K562 (cell line): ENCODE results near the gene SRRM4. TPM values are rescaled to one million over a fixed set of nuclear protein-coding genes. Genes with fewer than 3 reads are reported as not detected.

ENCODE experiments used
- ATAC-seq: fragments of 200-7000 bp; cut with Tn5 transposase; 3 replicates; pipeline ENCODE4 v1.9.1; 2020; ENCODE audit warnings: moderate library complexity
- BruUV-seq: library from RNA; stranded (reverse); fragments of 400-500 nt; replicated peaks from 2 replicates; lab custom pipeline; 2021; lab: Mats Ljungman, UMichigan
- CTCF ChIA-PET: fragments of 300-600 bp; formaldehyde crosslinking; extraction: SDS; loops from one replicate; lab custom pipeline; 2021; ENCODE audit warnings: low intra/inter-chr PET ratio; lab: Yijun Ruan, JAX
- POLR2A ChIA-PET: fragments of 300-600, 350-650 bp; sonication (Branson Sonifier 250); formaldehyde crosslinking; extraction: SDS; loops from one replicate; lab custom pipeline; 2021; ENCODE audit warnings: antibody characterized with exemption, inconsistent platforms; lab: Yijun Ruan, JAX
- DNase-seq, 4 experiments: peaks; one replicate each; pipeline versions ENCODE4 v3.0.0 to v3.0.0-alpha.2; 2011 to 2018; ENCODE audit warnings: low spot score in 3 of 4, mixed read lengths in 3 of 4; ENCODE audit errors: extremely low read depth in 1 of 4
- FAIRE-seq: peaks from 2 replicates; lab custom pipeline; 2011; peaks lifted over from hg19 to GRCh38; lab: Jason Lieb, UNC
- H2AFZ ChIP-seq: 2 replicates; pipeline ENCODE4 v1.6.0; 2011; ENCODE audit warnings: low read depth, low read length, control low read depth, inconsistent platforms
- H3K27ac ChIP-seq: fragments of 200-600 bp; 3 replicates; pipeline ENCODE4 v1.8.0; 2011; ENCODE audit warnings: low read depth, mild to moderate bottlenecking, control low read depth, inconsistent platforms, low read length, moderate library complexity, mixed read lengths; ENCODE audit errors: extremely low read depth
- H3K27me3 ChIP-seq, 2 experiments: fragments of 300-600 bp in 1 of 2; 2 replicates in 1 of 2; 3 replicates in 1 of 2; pipeline versions ENCODE4 v1.6.0 to v1.8.0; 2011; ENCODE audit warnings: inconsistent platforms in 2 of 2, low read length in 2 of 2, mild to moderate bottlenecking in 1 of 2, mixed read lengths in 1 of 2, moderate library complexity in 1 of 2; ENCODE audit not compliant: control insufficient read depth in 2 of 2, insufficient read depth in 2 of 2
- H3K36me3 ChIP-seq: fragments of 300-600 bp; 3 replicates; pipeline ENCODE4 v1.8.0; 2011; ENCODE audit warnings: mild to moderate bottlenecking, low read length, inconsistent platforms; ENCODE audit not compliant: control insufficient read depth, insufficient read depth
- H3K4me1 ChIP-seq, 2 experiments: fragments of 200-600 bp in 1 of 2; replicated peaks in 1 of 2; 2 replicates in 1 of 2; 3 replicates in 1 of 2; pipeline versions ENCODE4 v1.5.1 to v1.8.0; 2011; ENCODE audit warnings: inconsistent platforms in 2 of 2, low read length in 2 of 2, mild to moderate bottlenecking in 1 of 2, mixed read lengths in 1 of 2, moderate library complexity in 1 of 2; ENCODE audit not compliant: control insufficient read depth in 2 of 2, insufficient read depth in 2 of 2
- H3K4me2 ChIP-seq: 2 replicates; pipeline ENCODE4 v1.6.1; 2011; ENCODE audit warnings: low read length, control low read depth, inconsistent platforms, mixed read lengths; ENCODE audit not compliant: insufficient read depth
- H3K4me3 ChIP-seq: fragments of 200-600 bp; sonication (generic), shearing (Covaris generic); 2 replicates; pipeline ENCODE4 v1.5.1; 2016; ENCODE audit warnings: control low read depth, inconsistent platforms
- H3K79me2 ChIP-seq: fragments of 200-600 bp; 3 replicates; pipeline ENCODE4 v1.8.0; 2011; ENCODE audit warnings: low read length, inconsistent platforms; ENCODE audit not compliant: control insufficient read depth, insufficient read depth
- H3K9ac ChIP-seq, 2 experiments: 2 replicates each; pipeline versions ENCODE4 v1.6.0 to v1.6.1; 2011; ENCODE audit warnings: low read depth in 2 of 2, low read length in 2 of 2, control low read depth in 1 of 2, inconsistent platforms in 1 of 2, mild to moderate bottlenecking in 1 of 2, mixed read lengths in 1 of 2; ENCODE audit not compliant: insufficient read depth in 1 of 2
- H3K9me1 ChIP-seq: one replicate; pipeline ENCODE4 v1.6.0; 2011; ENCODE audit warnings: inconsistent platforms, mild to moderate bottlenecking, low read length, moderate library complexity; ENCODE audit not compliant: control insufficient read depth, insufficient read depth
- H3K9me3 ChIP-seq: replicated peaks from 2 replicates; pipeline ENCODE4 v1.5.1; 2011; ENCODE audit warnings: low read depth, low read length, inconsistent platforms; ENCODE audit not compliant: control insufficient read depth, insufficient read depth
- H4K20me1 ChIP-seq: replicated peaks from 2 replicates; pipeline ENCODE4 v1.6.1; 2011; ENCODE audit warnings: low read length, inconsistent platforms, mixed read lengths; ENCODE audit not compliant: control insufficient read depth, insufficient read depth
- ARID2 ChIP-seq: fragments of 450-650 bp; IDR thresholded peaks from 2 replicates; pipeline ENCODE4 v1.6.1; 2017; ENCODE audit warnings: antibody characterized with exemption, mild to moderate bottlenecking
- E2F6 ChIP-seq, 2 experiments: IDR thresholded peaks; 2 replicates each; pipeline ENCODE4 v1.6.1; 2011; ENCODE audit warnings: borderline replicate concordance in 1 of 2, control low read depth in 1 of 2, low read depth in 1 of 2, low read length in 1 of 2, mild to moderate bottlenecking in 1 of 2, mixed read lengths in 1 of 2, moderate library complexity in 1 of 2; ENCODE audit not compliant: insufficient read depth in 1 of 2, insufficient read length in 1 of 2, poor library complexity in 1 of 2, severe bottlenecking in 1 of 2; ENCODE audit errors: extremely low read depth in 1 of 2
- MYBL2 ChIP-seq, 2 experiments: fragments of 450-650 bp in 1 of 2; sonication (generic) in 1 of 2; formaldehyde crosslinking in 1 of 2; IDR thresholded peaks; 2 replicates each; pipeline versions ENCODE4 v1.6.1 to v1.8.1; 2017 to 2022; ENCODE audit warnings: borderline replicate concordance in 1 of 2, inconsistent platforms in 1 of 2, low read depth in 1 of 2, mild to moderate bottlenecking in 1 of 2, missing genetic modification reagents in 1 of 2, moderate library complexity in 1 of 2
- NR0B1 ChIP-seq: fragments of 450-650 bp; IDR thresholded peaks from one replicate; pipeline ENCODE4 v1.6.1; 2018; ENCODE audit warnings: mild to moderate bottlenecking, moderate library complexity; ENCODE audit not compliant: partially characterized antibody
- RFX1 ChIP-seq: fragments of 450-650 bp; IDR thresholded peaks from 2 replicates; pipeline ENCODE4 v1.6.1; 2016; ENCODE audit warnings: mild to moderate bottlenecking, moderate library complexity
- ZBTB2 ChIP-seq: fragments of 450-650 bp; IDR thresholded peaks from 2 replicates; pipeline ENCODE4 v1.6.1; 2016; ENCODE audit warnings: antibody characterized with exemption
- WGBS: fragments of 100-300 bp; shearing (Covaris generic); methylation state at CpG from one replicate; pipeline ENCODE4 v1.1.6; 2016; ENCODE audit warnings: low coverage, mixed read lengths; ENCODE audit not compliant: insufficient coverage; ENCODE audit errors: missing lambda C conversion rate; 5-methylcytosine and 5-hydroxymethylcytosine counted together
- in situ Hi-C: fragments of 300-500 bp; cut with MboI; formaldehyde crosslinking; loops from 4 replicates; pipeline ENCODE4 v1.15.0; 2018; ENCODE audit warnings: inconsistent platforms, mixed read lengths
- intact Hi-C: fragments of 100-400 bp; cut with micrococcal nuclease; formaldehyde crosslinking; loops from 2 replicates; pipeline ENCODE4 v1.14.2; 2022
- polyA plus RNA-seq, 8 experiments: library from polyadenylated mRNA; depleted of rRNA in 4 of 8; stranded (reverse) in 5 of 8; unstranded in 3 of 8; fragments of >200 nt; fragmentation: Nextera tagmentation in 2 of 8; fragmentation: Illumina TruSeq in 1 of 8; extraction: Ambion mirVana in 2 of 8; extraction: Trizol in 1 of 8; gene quantifications; 2 replicates each; pipeline versions ENCODE4 v1.2.1 to v1.2.3, GENCODE V29; 2011 to 2014; ENCODE audit warnings: inconsistent platforms in 1 of 8, missing spikeins in 1 of 8
- total RNA-seq, 7 experiments: library from RNA; depleted of rRNA in 6 of 7; stranded (reverse); fragments of >200 nt in 6 of 7; fragmentation: Illumina TruSeq in 2 of 7; extraction: Trizol in 2 of 7; gene quantifications; 2 replicates each; pipeline versions ENCODE4 v1.2.1 to v1.2.3, GENCODE V29; 2011 to 2021; ENCODE audit warnings: low replicate concordance in 1 of 7

The SRRM4 gene
- total and polyA plus RNA-seq, 9 of the 15 experiments (the other 6 are each of a cell fraction or from before 2014, with no cell fraction given): not detected

GRCh38 chr12:119096429-119097202 is 115.3 kb downstream of the SRRM4 start:
- no peaks in the 10 kb centered on the region for H3K36me3 ChIP-seq
- in situ Hi-C loops: no loop called here
- no peak overlapping the region for H3K9ac ChIP-seq

More at GRCh38 chr12:119096429-119097202, 115.3 kb downstream of the SRRM4 start:
- Histone ChIP-seq H4K20me1 (no peaks in the 10 kb centered on the region), H3K9me1 (no peaks in the 10 kb centered on the region), H3K79me2 (no peaks in the 10 kb centered on the region), H3K4me3 (no peak overlapping the region), H3K27ac (no peak overlapping the region), H3K4me2 (no peak overlapping the region), H3K4me1 (no peaks in the 10 kb centered on the region), H3K9me3 (no peaks in the 10 kb centered on the region), H3K27me3 (peaks cover 0 to 6% of the 10 kb centered on the region in 2 experiments; a peak in 1 of 5 replicates), H2AFZ (no peak overlapping the region)
- ChIA-PET CTCF (no interaction called here), POLR2A (interaction anchor here (1.0 kb wide), 1 partner anchor 22 kb away, joined by 5 read pairs; no protein-coding TSS in a partner anchor)
- ATAC-seq (no peak), DNase-seq (no peak), FAIRE-seq (no peak)
- WGBS: 3% methylated on average over 11 of the region's 11 CpGs
- TF ChIP-seq MYBL2 (IDR thresholded peaks at IDR 0.05; ENCODE audit: low read depth) (no peak), MYBL2 (CRISPR knock-in tag; IDR thresholded peaks at IDR 0.05; ENCODE audit: borderline replicate concordance) (no peak), ZBTB2 (no peak), NR0B1 (no peak), E2F6 (IDR thresholded peaks at IDR 0.05; ENCODE audit: borderline replicate concordance in 1 of 2, extremely low read depth in 1 of 2, insufficient read depth in 1 of 2, insufficient read length in 1 of 2, low read depth in 1 of 2, low read length in 1 of 2, poor library complexity in 1 of 2, severe bottlenecking in 1 of 2) (no peak), ARID2 (no peak), RFX1 (peak; percentile 67)
- intact Hi-C loops: no loop called here
- no TSS peak for BruUV-seq
